Measurements from ENCODE around the gene RSU1.

Gene RSU1

DNA sequence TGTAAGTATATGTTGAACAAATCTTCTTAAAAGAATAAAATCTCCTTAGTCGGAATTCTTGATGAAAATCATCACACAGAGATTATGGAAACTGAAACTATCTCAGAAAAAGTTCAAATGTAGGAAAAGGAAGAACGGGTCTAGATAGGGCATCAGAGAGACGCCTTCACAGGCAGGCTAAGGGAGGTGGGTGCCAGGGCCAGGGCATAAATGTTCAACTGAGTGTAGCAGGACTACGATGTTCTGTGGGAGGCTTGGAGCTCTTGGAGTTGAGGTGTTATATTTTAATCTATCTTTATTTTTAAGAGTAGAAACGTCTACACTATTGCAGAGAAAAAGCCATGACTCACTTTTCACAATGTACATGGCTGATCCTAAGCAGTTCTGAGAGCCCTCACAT, 101.2 kb downstream of the RSU1 start:
- H3K4me3 ChIP-seq, result no peak overlapping the region
- TF ChIP-seq CTCF (IDR thresholded peaks at IDR 0.05), result no peak
- no peak overlapping the region for H3K27ac ChIP-seq
- DNase-seq (ENCODE audit: low spot score), result no peak

- TF ChIP-seq CTCF (IDR thresholded peaks at IDR 0.05), result no peak
- no peak overlapping the region for H3K27ac ChIP-seq
- no peak for DNase-seq (ENCODE audit: low spot score)
- no peak overlapping the region for H3K4me3 ChIP-seq
Observed at GRCh38 chr10:16713290-16713689, 103.9 kb downstream of the RSU1 start.

- no peak for DNase-seq (ENCODE audit: low spot score)
- Histone ChIP-seq H3K27ac (no peak overlapping the region), H3K4me3 (no peak overlapping the region)
- no peak for TF ChIP-seq CTCF (IDR thresholded peaks at IDR 0.05)
Observed at GRCh38 chr10:16712883-16713282, 104.3 kb downstream of the RSU1 start.

- TF ChIP-seq CTCF (IDR thresholded peaks at IDR 0.05), result no peak
- Histone ChIP-seq H3K4me3 (no peak overlapping the region), H3K27ac (no peak overlapping the region)
- no peak for DNase-seq (ENCODE audit: low spot score)
Observed at GRCh38 chr10:16700331-16700730, 116.9 kb downstream of the RSU1 start.

DNA sequence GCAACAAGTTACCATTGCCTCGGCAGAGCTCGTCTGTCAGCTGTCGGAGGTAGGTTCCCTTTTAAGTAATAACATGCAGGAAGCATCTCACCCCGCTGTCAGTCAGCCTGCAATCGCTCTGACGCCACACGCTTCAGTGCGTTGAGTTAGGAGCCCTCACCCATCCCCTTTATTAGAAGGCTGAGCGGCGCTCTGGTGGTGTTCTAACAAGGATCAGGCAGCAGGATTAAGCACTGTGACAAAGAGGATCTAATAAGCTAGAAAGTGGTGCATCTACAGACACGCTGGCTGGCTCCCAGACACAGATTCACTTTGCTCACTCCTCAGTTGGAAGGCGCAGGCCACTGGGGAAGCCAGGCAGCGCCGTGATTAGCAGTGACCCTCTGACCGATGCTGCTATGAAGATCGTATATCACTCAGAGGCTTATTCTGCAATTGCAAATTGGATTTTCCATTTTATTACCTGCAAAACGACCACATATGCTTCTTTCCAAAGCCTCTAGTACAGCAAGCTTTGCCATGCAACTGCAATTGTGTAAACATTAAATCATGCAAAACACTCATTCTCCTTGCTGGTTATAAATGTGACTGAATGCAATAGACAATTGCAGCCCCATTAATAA, 117.7 kb downstream of the RSU1 start:
- Histone ChIP-seq H3K4me3 (no peak overlapping the region), H3K27ac (no peak overlapping the region)
- no peak for TF ChIP-seq CTCF (IDR thresholded peaks at IDR 0.05)
- no peak for DNase-seq (ENCODE audit: low spot score)

DNA sequence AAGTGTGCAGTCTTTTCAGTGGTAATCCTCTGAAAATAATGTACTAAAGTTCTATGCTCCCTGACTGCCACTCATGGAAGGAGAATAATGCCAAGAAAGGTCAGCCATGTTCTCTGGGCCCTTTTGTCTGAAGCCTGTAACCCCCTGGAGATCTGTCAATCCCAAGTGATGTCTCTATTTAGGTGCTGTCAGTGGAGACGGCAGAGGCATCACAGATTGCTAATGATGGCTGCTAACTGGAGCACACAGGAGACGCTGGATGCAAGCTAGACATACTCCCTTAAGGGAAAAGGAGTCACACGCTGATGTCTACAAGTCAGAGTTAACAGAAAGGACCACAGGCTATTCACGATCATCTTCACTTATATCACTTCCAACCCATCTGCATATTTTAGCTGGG, 118.8 kb downstream of the RSU1 start:
- TF ChIP-seq CTCF (IDR thresholded peaks at IDR 0.05), result no peak
- H3K27ac ChIP-seq, result no peak overlapping the region
- no peak for DNase-seq (ENCODE audit: low spot score)
- no peak overlapping the region for H3K4me3 ChIP-seq

GRCh38 chr10:16690417-16690816, 126.8 kb downstream of the RSU1 start:
- Histone ChIP-seq H3K27ac (no peak overlapping the region), H3K4me3 (no peak overlapping the region)
- DNase-seq (ENCODE audit: low spot score), result no peak
- TF ChIP-seq CTCF (IDR thresholded peaks at IDR 0.05), result no peak
